Esophagus muscularis mucosa (tissue), 4 donors: ENCODE data around the gene TREM2. TPM values are rescaled to one million over a fixed set of nuclear protein-coding genes. Genes with fewer than 3 reads are reported as not detected.

ENCODE experiments used
- DNase-seq: peaks from one replicate; pipeline ENCODE4 v3.0.0-alpha.2; 2017; ENCODE audit errors: extremely low spot score
- H3K27ac ChIP-seq, 4 donors: fragments of 200-600 bp; sonication (generic); replicated peaks in 1 of 4; 1 replicate in 3 of 4; 2 replicates in 1 of 4; pipeline ENCODE4 v1.5.1; 2016 to 2019; ENCODE audit warnings: mild to moderate bottlenecking in 1 of 4
- H3K27me3 ChIP-seq, 4 donors: fragments of 200-600 bp; sonication (generic); one replicate each; pipeline versions ENCODE4 v1.5.1 to v1.6.0; 2016 to 2019
- H3K36me3 ChIP-seq, 4 donors: fragments of 200-600 bp; sonication (generic); one replicate each; pipeline ENCODE4 v1.5.1; 2016 to 2019
- H3K4me1 ChIP-seq, 4 donors: fragments of 200-600 bp; sonication (generic); one replicate each; pipeline ENCODE4 v1.5.1; 2016 to 2019
- H3K4me3 ChIP-seq, 4 donors: fragments of 200-600 bp; sonication (generic); 1 replicate in 2 of 4; 2 replicates in 2 of 4; pipeline ENCODE4 v1.5.1; 2016 to 2019; ENCODE audit warnings: mild to moderate bottlenecking in 4 of 4, moderate library complexity in 1 of 4
- H3K9me3 ChIP-seq, 4 donors: fragments of 200-600 bp; sonication (generic); 1 replicate in 3 of 4; 2 replicates in 1 of 4; pipeline ENCODE4 v1.5.1; 2016 to 2019
- EP300 ChIP-seq: sonication (generic); formaldehyde crosslinking; IDR thresholded peaks from one replicate; pipeline ENCODE4 v1.6.1; 2017; ENCODE audit warnings: antibody characterized with exemption
- POLR2A ChIP-seq: fragments of 450-650 bp; IDR thresholded peaks from one replicate; pipeline ENCODE4 v1.6.1; 2017; ENCODE audit warnings: antibody characterized with exemption, moderate library complexity, mild to moderate bottlenecking, low read depth
- POLR2AphosphoS5 ChIP-seq, 2 donors: sonication (generic); formaldehyde crosslinking; IDR thresholded peaks; one replicate each; pipeline ENCODE4 v1.6.1; 2017; ENCODE audit warnings: antibody characterized with exemption in 2 of 2
- WGBS: methylation state at CpG from one replicate; pipeline ENCODE4 v1.1.5; 2018; 5-methylcytosine and 5-hydroxymethylcytosine counted together
- intact Hi-C: fragments of 100-400 bp; cut with DNase I; formaldehyde crosslinking; loops from one replicate; pipeline ENCODE4 v1.15.1; 2023
- total RNA-seq, 4 donors: library from RNA; depleted of rRNA; stranded (reverse); fragments of >200 nt; gene quantifications; one replicate each; pipeline versions ENCODE4 v1.1.0 to v1.2.1, GENCODE V29; 2016
- TF ChIP-seq, protein P1 (sequence below), 3 experiments: fragments of 200-600 bp in 2 of 3; fragments of 450-650 bp in 1 of 3; sonication (generic) in 2 of 3; IDR thresholded peaks; one replicate each; pipeline ENCODE4 v1.5.1; 2017 to 2019; ENCODE audit warnings: antibody characterized with exemption in 3 of 3, mild to moderate bottlenecking in 2 of 3, moderate library complexity in 1 of 3

Gene TREM2
- total RNA-seq, 4 donors from 2014 or later: 1.6 to 1.8 (median 1.6) TPM

DNA sequence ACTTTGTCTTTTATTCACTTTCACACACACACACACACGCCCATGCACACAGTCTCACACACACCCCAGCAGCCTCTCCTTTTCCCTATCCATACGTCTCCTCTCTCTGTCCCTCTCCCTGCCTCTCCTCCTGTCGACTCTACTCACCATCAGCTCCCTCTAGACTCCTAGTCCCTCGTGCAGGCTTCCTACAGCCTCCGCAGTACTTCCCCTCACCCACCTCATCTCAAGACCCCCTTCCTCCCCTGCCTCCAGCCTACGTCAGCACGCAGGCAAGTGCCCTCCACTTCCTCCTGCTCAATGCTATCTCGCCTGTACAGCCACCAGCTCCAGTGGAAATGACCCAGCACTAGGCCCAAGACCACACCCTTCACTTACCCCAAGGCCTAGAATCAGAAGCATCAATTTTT is 38.9 kb upstream of the TREM2 start:
- intact Hi-C loops: no loop called here
- WGBS: 65% methylated on average over 8 of the region's 8 CpGs
- Histone ChIP-seq H3K4me3 (no peak overlapping the region), H3K9me3 (no peaks in the 10 kb centered on the region), H3K36me3 (no peaks in the 10 kb centered on the region), H3K27ac (no peak overlapping the region), H3K27me3 (no peaks in the 10 kb centered on the region), H3K4me1 (peaks cover 0 to 6% (median 0%) of the 10 kb centered on the region in 4 donors)
- TF ChIP-seq EP300 (no peak), POLR2A (no peak), POLR2AphosphoS5 (IDR thresholded peaks at IDR 0.05) (no peak)
- TF ChIP-seq, protein P1, sequence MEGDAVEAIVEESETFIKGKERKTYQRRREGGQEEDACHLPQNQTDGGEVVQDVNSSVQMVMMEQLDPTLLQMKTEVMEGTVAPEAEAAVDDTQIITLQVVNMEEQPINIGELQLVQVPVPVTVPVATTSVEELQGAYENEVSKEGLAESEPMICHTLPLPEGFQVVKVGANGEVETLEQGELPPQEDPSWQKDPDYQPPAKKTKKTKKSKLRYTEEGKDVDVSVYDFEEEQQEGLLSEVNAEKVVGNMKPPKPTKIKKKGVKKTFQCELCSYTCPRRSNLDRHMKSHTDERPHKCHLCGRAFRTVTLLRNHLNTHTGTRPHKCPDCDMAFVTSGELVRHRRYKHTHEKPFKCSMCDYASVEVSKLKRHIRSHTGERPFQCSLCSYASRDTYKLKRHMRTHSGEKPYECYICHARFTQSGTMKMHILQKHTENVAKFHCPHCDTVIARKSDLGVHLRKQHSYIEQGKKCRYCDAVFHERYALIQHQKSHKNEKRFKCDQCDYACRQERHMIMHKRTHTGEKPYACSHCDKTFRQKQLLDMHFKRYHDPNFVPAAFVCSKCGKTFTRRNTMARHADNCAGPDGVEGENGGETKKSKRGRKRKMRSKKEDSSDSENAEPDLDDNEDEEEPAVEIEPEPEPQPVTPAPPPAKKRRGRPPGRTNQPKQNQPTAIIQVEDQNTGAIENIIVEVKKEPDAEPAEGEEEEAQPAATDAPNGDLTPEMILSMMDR (IDR thresholded peaks at IDR 0.05): no peak
- peak; percentile 75 for DNase-seq

DNA sequence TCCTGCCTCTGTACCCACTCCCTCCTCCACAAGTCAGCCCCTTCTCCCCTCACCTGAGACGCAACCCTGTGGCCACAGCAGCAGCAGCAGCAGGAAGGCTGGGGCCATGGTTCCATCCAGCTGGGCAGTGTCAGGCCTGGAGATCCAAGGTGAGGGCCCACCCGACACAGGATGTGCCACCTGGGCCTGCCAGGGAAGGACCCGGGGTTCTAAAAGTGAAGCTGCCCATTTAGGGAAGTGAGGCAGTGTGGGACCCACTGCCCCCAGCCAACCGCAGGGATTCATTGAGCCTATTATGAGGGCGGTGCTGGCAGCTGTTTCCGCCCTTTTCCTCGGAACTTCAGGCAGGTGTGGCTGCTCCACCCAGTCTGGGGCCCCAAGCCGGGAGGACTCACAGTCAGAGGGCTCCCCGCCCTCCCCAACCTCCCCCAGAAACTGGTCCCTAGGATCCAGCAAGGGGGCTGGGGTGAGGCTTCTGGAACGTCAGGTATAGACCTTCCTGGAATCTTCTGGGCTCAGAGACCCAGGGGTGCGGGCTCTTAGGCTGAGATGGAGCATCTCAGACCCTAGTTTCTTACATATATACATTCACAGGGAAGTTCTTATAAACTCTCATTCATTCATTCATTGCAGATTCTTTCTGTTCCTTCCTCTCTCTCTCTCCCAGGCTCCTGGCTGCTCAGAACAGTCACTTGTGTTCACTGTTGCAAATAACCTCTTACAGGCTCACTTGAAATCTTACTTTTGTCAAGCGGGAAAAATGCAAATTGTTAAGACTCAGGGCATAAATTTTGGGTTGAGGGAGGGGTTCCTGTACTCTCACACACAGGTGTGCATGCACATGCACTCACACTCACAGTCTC is 38.2 kb upstream of the TREM2 start, which contains the start of gene TREML2:
Gene TREML2 (minus strand): TSS at position 249 of the 863 bp plus-strand sequence. CDS start 141 bp downstream, at position 108.
- no peaks in the 10 kb centered on the region for H3K9me3 ChIP-seq
- 75% methylated on average over 7 of the region's 12 CpGs for WGBS
- DNase-seq: peak; percentile 87
- intact Hi-C loops: no loop called here
- H3K27me3 ChIP-seq: peaks cover 0 to 3% (median 0%) of the 10 kb centered on the region in 4 donors
- H3K4me3 ChIP-seq: no peak within 1 kb of the TSS
- no peaks in the 10 kb centered on the region for H3K36me3 ChIP-seq
- H3K4me1 ChIP-seq: peaks cover 0 to 6% (median 0%) of the 10 kb centered on the region in 4 donors
- peak within 1 kb of the TSS in 1 of 4 donors; percentile 54 for H3K27ac ChIP-seq
- no peak for TF ChIP-seq POLR2AphosphoS5 (IDR thresholded peaks at IDR 0.05)
- TF ChIP-seq EP300: no peak
- TF ChIP-seq POLR2A: no peak
- TF ChIP-seq, protein P1 (IDR thresholded peaks at IDR 0.05): no peak

DNA sequence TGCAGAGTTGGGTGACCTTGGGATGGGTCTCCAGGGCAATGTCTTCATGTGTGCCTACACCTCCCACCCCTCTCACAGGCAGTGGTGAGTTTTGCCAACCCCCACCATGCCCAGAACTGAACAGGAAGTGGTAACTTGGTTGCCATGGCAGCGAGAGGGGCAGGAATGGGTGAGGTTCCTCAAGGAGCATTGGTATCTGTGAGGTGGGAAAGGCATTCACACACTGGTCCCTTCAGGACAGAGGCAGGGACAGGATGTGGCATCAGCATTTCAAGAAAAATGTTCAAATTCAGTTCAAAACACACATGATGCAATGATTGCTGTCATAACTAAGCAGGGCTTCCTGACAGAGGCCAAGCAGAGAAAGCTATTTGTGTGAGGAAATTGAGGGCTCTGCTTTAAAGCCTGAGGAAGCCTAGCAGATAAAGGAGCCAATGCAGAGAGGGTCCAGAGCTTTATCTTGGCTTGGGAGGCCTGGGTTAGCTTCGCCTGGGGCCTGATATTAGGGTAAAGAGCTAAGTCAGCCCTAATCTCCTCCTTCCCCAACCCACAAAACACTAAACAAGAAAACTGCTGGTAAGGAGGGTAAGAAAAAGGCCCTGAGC is 37.5 kb upstream of the TREM2 start:
- no peaks in the 10 kb centered on the region for H3K9me3 ChIP-seq
- intact Hi-C loops: no loop called here
- peaks cover 0 to 10% (median 0%) of the 10 kb centered on the region in 4 donors for H3K27me3 ChIP-seq
- 63% methylated on average over 2 of the region's 2 CpGs for WGBS
- no peaks in the 10 kb centered on the region for H3K36me3 ChIP-seq
- H3K4me3 ChIP-seq: no peak overlapping the region
- TF ChIP-seq EP300 (no peak), POLR2AphosphoS5 (IDR thresholded peaks at IDR 0.05) (no peak), POLR2A (no peak)
- TF ChIP-seq, protein P1 (IDR thresholded peaks at IDR 0.05): no peak
- peak overlapping the region in 1 of 4 donors; percentile 54 for H3K27ac ChIP-seq
- DNase-seq: peak; percentile 91
- H3K4me1 ChIP-seq: peaks cover 0 to 6% (median 0%) of the 10 kb centered on the region in 4 donors

DNA sequence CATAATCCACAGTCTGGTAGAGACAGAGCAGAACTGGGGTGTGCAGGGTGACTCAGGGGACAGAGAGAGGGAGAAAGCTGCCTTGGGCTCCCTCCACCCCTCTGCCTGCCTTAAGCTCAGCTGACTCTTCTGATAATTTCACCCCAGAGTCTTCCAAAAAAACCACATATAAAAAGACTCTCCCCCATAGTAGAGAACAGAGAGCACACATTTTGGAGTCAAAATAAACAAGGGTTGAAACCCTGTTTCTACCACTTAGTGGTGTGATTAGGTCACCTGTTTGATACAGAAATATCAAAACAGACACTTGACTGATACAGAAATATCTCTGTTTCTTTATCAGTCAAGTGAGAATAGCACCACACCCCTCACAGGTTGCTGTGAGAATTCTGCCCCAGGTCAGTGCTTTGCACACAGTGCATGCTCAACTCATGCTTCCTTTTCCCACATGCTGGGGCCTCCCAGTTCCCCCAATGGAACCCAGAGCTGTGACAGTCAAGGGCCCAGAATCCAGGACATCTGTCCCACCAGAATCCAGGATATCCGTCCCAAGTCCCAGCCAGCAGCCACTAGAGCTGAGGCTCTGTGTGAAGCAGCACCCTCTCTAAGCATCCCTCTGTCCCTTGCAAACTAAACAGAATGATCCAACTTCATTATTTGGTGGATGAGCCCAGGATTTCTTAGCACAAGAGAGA is 36.8 kb upstream of the TREM2 start:
- no peak overlapping the region for H3K27ac ChIP-seq
- H3K27me3 ChIP-seq: peaks cover 0 to 17% (median 0%) of the 10 kb centered on the region in 4 donors
- WGBS: 80% methylated on average over 1 of the region's 1 CpG
- no peaks in the 10 kb centered on the region for H3K9me3 ChIP-seq
- no peaks in the 10 kb centered on the region for H3K36me3 ChIP-seq
- peak; percentile 89 for DNase-seq
- H3K4me3 ChIP-seq: no peak overlapping the region
- no peak for TF ChIP-seq POLR2AphosphoS5 (IDR thresholded peaks at IDR 0.05)
- TF ChIP-seq EP300: no peak
- TF ChIP-seq, protein P1 (IDR thresholded peaks at IDR 0.05): no peak
- TF ChIP-seq POLR2A: no peak
- peaks cover 0 to 6% (median 0%) of the 10 kb centered on the region in 4 donors for H3K4me1 ChIP-seq
- intact Hi-C loops: no loop called here
